ENCODE measurements around the gene SNORC.

DNA sequence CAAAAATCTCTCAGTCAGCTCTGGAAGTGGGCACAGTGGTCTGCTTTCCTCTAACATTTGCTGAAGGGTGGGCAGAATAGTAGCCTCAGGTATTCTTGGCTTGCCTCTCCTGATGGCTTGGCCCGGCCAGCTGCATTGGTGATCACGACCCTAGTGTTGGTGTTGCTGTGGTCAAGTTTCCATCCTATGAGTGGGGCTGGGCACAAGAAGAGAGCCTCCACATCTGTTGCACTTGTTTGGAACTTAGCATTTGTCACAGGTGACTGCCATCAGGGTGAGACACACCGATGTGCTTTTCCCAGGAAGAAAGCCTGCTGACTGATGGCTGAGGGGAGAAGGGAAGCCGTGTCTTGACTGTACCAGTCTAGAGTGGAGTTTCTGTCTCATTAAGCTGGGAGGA lies 33.1 kb upstream of the SNORC start:
- TF ChIP-seq, protein P1, sequence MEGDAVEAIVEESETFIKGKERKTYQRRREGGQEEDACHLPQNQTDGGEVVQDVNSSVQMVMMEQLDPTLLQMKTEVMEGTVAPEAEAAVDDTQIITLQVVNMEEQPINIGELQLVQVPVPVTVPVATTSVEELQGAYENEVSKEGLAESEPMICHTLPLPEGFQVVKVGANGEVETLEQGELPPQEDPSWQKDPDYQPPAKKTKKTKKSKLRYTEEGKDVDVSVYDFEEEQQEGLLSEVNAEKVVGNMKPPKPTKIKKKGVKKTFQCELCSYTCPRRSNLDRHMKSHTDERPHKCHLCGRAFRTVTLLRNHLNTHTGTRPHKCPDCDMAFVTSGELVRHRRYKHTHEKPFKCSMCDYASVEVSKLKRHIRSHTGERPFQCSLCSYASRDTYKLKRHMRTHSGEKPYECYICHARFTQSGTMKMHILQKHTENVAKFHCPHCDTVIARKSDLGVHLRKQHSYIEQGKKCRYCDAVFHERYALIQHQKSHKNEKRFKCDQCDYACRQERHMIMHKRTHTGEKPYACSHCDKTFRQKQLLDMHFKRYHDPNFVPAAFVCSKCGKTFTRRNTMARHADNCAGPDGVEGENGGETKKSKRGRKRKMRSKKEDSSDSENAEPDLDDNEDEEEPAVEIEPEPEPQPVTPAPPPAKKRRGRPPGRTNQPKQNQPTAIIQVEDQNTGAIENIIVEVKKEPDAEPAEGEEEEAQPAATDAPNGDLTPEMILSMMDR (IDR thresholded peaks at IDR 0.05; ENCODE audit: poor library complexity), result no peak
- TF ChIP-seq EZH2 (IDR thresholded peaks at IDR 0.05; ENCODE audit: borderline replicate concordance), result no peak
- TF ChIP-seq EZH2phosphoT487 (IDR thresholded peaks at IDR 0.05; ENCODE audit: low read depth, severe bottlenecking, unreplicated experiment), result no peak
